Fibroblast of skin of abdomen (primary cell): ENCODE data around the gene KRT86.
"Not testable (repeated sequence)": the region's sequence is repeated elsewhere in the genome, so short reads cannot be mapped to it uniquely, and the experiment has no call there.

Experiments
- DNase-seq: peaks from one replicate; pipeline ENCODE4 v3.0.0-alpha.2; 2013

Gene KRT86

DNA sequence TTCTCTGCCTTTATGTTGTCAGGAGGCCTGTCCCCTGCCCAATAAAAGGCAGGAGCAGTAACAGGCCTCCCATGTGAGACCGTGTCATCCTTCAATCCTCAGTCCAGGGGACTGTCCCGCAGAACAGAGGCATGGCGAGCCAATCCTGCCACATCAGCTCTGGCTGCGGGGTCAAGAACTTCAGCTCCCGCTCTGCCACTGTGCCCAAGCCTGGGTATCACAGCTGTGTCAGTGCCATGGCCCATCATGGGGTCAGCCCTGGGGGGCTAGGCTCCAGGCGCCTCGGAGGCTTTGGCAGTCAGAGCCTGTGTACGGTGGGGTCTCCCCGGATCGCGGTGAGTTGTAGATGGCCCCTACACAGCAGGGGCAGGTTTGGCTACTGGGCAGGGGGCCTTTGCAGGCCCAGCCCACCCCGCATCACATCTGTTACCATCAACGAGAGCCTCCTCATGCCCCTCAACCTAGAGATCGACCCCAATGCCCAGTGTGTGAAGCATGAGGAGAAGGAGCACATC lies 66.7 kb downstream of the KRT86 start:
- no peak for DNase-seq

DNA sequence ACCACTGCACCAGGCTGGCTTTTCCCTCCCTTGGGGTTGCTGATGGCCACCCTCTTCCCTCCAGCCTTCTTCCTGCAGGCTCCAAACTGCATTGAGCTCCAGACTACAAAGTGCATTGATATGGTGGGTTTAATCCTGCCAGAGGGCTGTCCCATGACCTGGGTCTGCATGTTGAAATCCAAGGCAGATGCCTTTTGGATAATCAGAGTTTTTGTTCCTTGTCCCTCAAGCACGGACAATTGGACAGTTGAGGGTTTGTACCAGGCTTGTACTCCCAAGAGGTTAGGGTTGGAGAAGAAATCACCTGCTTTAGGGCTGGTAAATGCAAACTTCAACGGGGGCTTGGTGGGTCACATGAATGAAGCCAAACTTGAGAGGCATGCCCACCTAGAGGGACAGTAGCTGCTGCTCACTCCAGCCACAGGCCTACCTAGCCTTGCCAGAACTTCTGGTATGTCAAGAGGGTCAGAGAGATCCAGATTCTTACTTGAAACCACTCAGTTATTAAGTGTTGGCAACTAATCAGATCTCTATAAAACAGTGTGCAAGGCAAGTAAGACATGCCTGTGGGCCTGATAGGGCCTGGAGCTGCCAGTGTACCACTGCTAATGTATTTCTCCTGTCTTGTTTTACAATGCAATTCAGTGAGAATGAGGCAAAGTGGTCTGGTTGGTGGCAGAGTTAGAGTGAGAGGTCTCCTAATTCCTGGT lies 68.5 kb downstream of the KRT86 start:
- no peak for DNase-seq

DNA sequence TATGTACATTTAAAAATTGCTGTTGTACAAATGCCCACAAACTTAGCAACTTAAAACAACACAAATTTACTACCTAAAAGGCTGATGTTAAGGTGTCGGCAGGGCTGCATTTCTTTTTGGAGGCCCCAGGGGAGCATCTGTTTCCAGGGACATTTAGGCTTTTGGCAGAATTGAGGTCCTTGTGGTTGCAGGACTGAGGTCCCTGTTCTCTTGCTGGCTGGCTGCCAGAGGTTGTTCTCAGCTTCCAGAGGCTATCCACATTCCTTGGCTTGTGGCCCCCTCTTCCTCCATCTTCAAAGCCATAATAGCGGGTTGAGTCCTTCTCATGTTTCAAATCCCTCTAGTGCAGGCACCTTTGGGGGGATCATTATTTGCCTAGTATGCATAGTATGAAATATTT lies 69.1 kb downstream of the KRT86 start:
- no peak for DNase-seq

DNA sequence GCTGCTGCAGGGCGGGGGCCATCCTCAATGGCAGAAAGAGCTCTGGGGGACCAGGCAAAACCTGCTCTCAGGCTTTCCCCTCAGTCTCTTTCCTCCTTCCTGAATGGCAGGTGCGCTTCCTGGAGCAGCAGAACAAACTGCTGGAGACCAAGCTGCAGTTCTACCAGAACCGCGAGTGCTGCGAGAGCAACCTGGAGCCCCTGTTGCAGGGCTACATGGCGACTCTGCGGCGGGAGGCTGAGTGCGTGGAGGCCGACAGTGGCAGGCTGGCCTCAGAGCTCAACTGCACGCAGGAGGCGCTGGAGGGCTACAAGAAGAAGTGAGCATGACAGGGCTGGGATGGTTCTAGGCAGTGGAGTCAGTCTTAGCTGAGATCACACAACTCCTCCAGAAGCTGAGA lies 69.7 kb downstream of the KRT86 start:
- DNase-seq: no peak

DNA sequence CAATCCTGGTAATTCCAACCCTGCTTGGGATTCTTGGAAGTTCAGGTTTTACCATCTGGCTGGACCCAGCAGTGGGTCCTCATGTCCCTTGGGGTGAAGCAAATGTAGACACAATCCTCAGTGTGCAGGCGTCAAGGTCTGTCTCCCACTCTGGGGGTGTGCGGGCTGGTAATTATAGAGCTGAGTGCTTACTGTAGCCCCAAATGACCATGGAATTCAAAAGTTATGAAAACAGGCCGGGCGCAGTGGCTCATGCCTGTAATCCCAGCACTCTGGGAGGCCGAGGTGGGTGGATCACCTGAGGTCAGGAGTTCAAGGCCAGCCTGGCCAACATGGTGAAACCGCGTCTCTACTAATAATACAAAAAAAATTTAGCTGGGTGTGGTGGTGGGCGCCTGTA lies 70.6 kb downstream of the KRT86 start:
- not testable (repeated sequence) for DNase-seq

DNA sequence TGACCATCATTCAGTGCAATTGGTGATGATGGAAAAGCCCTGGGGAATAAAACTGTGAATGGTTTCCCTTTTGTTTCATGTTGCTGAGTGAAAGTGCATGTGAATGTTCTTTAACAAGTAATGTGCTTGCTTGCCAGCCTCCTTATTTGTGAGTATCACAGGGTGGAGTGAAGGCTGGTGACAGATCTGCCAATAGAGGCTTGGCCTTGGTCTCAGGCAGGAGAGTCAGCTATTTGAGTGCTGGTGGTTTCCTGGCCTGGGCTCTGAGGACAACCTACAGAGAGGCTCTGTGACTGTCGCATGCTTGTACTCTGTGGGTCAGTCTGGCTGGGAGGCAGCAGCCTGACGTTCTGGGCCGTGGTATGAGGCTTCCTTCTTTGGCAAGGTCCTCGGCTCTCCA lies 72.1 kb downstream of the KRT86 start:
- DNase-seq: no peak

DNA sequence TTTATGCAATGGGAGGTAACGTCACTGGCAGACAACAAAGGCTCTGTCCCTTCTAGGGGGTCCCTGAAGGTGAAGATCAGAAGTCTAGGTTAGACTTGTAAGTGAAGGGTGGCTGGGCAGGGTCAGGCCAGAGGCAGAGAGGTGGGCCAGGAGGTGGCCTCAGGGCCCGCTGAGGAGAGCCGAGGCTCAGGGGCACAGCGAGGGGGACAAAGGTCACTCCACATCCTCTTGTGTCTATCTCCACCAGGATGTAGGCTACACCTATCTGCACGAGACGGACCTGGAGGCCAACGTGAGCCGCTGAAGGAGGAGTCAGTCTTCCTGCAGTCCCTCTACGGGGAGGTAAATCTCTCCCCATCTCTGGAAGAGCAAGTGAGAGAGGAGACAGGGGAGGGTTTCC lies 72.6 kb downstream of the KRT86 start:
- DNase-seq: no peak

DNA sequence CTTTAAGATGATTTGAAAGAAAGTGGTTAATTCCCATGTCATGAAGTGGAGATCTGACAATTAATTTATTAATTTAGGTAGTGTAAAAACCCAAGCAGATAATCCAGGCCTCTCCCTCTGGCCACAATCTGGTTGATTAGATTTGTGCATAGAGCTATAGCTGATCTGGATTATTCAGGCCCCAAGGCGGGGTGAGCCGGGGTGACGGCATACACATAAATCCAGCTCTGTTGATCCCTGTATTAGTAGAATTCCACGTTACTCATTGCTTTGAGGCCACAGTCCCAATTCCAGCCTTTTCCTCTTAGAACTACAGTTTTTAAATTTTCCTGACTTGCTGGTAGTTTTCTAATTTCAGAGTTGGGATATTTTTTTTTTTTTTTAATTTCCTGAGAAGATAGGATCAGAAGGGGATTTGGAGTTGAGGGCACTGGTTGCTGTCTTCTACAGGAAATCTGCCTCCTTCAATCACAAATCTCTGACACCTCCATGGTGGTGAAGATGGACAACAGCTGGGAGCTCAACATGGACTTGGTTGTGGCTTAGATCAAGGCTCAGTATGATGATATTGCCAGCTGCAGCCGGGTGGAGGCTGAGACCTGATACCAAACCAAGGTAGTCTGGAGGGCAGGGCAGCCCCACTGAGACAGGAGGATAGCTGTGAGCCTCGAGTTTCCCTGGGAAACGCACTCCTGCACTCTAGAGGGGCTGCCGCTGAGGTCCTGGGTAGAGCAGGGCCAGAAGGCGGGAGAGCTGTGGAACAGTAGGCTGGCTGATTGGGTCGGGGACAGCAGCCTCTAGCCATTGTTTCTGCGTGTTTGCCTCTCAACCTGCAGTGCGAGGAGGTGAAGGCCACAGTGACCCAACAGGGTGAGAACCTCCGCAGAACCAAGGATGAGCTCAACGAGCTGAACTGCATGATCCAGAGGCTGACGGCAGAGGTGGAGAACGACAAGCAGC lies 73.4 kb downstream of the KRT86 start:
- no peak for DNase-seq

DNA sequence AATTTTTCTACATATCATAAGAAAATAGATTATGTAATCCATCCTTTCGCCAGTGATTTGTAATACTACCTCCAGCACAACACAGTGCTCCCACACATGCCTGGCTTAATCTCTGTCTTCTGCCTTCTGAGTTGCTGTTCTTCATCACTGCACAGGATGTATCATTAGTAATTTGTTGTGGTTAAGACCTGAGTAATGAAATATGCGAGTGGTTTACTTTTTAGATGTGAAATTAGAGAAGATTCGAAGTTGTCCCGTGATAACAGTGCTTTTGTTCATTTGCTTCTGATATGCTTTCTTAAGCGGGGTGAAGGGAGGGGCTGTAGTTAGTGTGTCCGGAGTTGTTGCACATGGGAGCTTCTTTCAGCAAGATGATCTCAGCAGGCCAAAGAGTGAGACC lies 74.8 kb downstream of the KRT86 start:
- DNase-seq: no peak

DNA sequence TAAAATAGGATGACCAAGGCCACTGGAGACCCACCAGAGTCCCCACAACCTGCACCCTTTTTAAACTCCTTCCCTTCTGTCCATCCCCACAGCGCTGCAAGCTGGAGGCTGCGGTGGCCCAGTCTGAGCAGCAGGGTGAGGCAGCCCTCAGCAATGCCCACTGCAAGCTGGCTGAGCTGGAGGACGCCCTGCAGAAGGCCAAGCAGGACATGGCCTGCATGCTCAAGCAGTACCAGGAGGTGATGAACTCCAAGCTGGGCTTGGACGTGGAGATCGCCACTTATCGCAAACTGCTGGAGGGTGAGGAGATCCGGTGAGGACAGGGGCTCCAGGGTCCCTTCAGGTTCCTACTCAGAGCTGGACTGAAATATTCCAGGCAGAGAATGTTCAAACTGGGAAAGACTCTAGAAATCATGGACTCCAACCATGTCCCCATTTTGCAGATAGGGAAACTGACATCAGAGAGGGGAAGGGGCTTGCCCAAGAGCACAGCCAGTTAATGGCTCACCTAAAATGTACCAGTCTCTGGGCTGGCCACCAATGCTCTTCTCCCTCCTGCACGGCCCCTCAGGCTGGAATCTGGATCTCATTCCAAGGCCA lies 75.7 kb downstream of the KRT86 start:
- no peak for DNase-seq

DNA sequence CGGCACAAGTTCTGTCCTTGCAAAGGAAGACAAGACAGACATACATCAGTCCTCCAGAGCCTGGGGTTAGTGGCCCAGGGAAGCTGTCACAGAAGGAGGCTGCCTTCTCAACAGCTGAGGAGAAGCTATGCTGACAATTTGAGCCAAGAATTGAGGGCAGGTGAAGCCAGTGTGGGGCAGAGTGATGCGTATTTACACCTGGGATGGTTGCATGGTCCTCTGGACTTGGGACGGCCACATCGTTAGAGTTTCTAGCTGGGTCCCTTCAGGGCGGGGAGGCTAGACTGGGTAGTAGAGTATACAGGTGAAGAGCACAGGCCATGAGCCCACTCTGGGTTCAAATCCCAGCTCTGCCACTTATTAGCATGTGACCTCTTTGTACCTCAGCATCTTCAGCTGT lies 76.3 kb downstream of the KRT86 start:
- DNase-seq: no peak

DNA sequence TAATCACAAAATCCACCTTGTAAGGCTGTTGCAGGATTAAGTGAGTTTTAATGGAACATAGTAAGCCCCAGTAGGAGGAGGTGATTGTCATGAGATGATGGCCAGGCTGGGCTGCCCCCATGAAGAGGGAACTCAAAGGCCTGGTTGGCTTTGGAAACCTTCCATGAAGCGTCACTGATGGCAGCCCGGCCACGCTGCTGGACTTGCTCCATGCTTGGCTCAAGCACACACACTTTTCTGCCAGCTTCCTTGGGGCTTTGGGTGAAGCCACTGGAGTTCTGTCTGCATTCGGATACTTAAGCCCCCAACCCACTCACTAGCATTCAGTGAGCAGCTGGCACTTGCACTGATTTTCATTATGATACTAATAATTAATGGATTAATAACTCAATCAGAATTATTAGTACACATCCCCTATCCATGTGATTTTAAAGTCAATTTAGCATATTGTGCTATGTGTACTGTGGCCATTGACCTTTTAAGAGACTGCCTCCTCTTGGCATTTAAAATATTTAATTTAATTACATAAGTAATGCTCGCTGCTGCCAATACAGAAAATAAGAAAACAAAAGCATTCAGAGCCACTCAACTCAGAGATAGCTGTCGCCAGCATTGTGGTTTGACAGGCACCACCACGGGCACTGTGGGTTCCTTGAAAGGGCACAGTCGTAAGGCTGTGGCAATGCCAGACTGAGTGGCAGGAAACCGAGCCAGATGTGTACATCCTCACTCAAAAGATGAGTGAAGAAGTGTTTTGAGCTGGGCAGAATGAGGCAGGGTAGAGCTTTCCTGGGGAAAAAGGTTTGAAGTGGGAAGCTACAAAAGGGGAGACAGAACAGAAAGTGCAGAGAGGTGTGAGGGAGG lies 77.0 kb downstream of the KRT86 start:
- DNase-seq: no peak

DNA sequence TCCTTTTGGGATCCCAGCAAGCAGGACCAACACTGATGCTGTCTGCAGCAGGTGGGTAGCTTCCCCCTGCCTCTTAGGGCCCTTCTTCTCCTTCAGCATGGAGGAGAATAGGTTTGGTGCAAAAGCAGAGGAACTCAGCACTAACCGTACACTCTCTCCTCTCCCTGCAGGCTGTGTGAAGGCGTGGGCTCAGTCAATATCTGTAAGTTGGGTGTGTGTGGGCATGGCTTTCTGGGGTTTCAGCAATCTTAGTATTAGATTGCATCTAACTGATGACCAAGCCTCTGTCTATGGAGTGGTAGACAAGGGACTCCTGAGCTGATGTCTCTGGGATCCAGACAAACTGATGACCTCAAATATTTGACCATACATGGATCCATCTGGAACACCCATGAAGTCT lies 78.5 kb downstream of the KRT86 start:
- no peak for DNase-seq

DNA sequence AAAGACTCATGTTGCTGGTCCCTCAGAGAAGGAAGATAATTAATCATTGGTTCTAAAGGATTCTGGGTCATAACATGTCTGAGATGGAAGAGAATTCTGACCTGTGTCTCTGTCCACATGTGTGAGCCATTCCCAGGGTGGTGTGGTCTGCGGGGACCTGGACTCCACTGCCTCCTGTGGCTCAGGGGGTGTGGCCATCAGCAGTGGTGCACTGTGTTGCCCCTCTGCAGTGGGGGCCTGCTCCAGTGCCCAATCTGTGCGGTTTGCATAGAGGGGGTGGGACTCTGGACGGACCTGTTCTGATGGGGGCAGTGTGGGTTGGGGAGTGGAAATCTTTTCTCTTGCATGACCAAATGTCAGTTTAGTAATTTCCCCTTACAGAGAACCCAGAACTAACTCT lies 79.3 kb downstream of the KRT86 start:
- DNase-seq: no peak

DNA sequence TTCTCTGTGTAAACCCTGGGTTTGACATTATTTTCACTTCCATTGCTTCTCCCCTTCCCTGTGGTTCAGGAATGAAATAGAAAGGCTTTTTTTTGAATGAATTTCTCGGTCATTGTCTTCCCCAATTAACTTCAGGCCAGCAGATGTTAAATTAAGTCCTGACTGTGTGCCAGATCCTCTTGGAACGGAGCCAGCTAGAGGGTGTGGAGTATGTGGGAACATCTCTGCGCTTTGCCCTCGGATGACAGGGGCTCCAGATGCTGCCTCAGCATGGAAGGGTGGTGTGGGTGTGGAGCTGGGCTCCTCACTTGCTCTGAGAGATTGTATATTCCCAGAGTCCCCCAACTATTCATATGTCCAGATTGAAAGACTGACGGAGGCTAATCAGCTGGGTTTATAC lies 79.8 kb downstream of the KRT86 start:
- DNase-seq: no peak

DNA sequence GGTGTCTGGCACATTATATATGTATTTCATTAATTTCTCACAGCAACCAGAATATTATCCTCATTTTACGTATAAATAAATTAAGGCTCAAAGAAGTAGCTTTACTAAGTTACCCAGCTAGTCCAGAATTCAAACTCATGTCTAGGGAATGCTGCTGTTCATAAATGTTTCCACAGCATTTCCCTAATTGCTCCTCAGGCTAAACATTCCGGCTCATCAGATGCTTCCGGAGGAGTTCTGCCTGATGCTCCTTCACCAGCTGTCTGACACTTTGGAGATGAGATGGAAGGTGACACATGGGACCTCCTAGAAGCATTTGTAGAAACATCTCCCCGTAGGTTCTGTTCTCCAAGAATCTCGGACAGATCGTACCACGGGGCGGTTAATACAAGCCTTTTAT lies 80.7 kb downstream of the KRT86 start:
- peak; percentile 2 for DNase-seq

DNA sequence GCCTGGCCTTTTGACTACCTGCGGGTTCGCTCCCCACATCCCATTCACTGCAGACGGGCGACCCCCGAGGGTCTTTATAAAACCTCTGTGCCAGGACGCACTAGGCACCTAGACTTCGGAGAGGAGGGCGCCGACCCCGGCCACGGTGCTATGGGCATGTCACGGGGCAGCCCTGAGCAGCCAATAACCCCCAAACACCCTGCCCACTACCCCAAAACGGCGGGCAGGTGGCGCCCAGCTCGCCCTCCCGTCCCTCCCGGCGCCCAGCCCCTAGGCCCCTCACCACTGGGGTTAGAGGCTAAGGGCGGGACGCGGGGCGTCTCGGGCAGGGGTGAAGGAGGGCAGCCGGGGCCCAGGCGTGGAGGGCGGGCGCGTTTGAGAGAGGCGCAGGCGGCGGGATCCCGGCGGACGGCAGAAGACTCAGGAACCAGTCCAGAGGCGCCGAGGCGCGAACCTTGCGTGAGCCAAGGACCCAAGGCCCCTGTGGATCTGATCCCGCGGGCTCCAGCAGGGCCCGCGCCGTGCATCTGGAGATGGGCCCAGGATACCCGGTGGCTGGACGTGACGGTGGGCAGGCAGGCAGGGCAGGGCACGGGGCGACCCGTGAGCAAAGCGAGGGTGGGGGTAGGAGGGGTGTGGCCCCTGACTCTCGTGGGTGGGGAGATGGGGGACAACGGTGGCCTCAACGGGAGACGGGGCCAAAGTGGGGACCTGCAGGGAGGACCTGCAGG lies 81.8 kb downstream of the KRT86 start:
- DNase-seq: no peak

DNA sequence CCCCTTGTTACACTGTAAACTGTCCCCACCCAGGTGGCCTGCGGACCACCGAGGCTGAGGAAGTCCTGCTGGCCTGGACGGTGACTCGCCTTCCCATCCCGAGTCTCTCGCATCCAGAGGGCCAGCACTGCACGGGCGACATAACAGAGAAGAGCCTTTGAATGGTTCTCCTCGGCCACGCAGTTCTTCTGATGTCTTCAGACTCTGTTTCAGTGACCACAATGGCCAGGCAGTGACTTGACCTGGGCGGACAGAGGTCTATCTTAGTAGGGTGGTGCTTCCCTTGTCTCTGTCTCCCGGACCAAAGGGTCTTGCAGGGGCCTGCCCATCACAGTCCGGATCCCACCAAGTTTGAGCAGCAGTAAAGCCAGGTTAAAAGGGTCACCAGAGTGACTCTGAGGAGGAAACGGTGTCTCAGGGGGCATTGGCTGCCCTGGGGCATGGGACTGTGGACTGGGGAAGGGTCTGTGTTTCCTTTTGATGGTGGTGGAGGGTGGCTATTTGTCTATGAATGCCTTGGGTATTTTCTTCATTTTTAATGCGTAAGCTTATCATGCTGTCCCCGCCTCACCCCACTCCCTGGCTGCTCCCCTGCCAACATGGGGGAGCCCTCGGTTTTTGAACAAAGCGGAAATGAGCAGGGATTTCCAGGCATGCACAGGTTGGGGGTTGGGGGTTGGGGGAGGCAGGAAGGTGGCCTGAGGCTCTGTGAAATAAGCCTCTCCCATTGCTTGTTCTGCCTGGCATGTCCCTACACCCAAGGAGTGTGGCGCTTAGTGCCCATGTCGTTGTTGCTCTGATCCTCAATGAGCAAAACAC lies 82.5 kb downstream of the KRT86 start:
- no peak for DNase-seq
